Frontal cortex (tissue), 4 donors: ENCODE data around the gene DCAF17. TPM values are rescaled to one million over a fixed set of nuclear protein-coding genes. Genes with fewer than 3 reads are reported as not detected.
A peak's percentile ranks its signal among the peaks of the same experiment; 100 is the strongest.

ENCODE experiments used
- DNase-seq, 2 donors: peaks; one replicate each; pipeline ENCODE4 v3.0.0; 2012; ENCODE audit warnings: low spot score in 2 of 2
- FAIRE-seq: peaks from 2 replicates; lab custom pipeline; 2012; peaks lifted over from hg19 to GRCh38; lab: Jason Lieb, UNC
- total RNA-seq: library from RNA; depleted of rRNA; stranded (reverse); fragments of >200 nt; gene quantifications from one replicate; pipeline ENCODE4 v1.2.3, GENCODE V29; 2014
- donor health status: control.
- donor health status: control.
- donor health status: control.

Gene DCAF17, protein sequence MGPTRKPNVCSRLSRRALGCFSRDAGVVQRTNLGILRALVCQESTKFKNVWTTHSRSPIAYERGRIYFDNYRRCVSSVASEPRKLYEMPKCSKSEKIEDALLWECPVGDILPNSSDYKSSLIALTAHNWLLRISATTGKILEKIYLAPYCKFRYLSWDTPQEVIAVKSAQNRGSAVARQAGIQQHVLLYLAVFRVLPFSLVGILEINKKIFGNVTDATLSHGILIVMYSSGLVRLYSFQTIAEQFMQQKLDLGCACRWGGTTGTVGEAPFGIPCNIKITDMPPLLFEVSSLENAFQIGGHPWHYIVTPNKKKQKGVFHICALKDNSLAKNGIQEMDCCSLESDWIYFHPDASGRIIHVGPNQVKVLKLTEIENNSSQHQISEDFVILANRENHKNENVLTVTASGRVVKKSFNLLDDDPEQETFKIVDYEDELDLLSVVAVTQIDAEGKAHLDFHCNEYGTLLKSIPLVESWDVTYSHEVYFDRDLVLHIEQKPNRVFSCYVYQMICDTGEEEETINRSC
- total RNA-seq, result 70.5 TPM

DNA sequence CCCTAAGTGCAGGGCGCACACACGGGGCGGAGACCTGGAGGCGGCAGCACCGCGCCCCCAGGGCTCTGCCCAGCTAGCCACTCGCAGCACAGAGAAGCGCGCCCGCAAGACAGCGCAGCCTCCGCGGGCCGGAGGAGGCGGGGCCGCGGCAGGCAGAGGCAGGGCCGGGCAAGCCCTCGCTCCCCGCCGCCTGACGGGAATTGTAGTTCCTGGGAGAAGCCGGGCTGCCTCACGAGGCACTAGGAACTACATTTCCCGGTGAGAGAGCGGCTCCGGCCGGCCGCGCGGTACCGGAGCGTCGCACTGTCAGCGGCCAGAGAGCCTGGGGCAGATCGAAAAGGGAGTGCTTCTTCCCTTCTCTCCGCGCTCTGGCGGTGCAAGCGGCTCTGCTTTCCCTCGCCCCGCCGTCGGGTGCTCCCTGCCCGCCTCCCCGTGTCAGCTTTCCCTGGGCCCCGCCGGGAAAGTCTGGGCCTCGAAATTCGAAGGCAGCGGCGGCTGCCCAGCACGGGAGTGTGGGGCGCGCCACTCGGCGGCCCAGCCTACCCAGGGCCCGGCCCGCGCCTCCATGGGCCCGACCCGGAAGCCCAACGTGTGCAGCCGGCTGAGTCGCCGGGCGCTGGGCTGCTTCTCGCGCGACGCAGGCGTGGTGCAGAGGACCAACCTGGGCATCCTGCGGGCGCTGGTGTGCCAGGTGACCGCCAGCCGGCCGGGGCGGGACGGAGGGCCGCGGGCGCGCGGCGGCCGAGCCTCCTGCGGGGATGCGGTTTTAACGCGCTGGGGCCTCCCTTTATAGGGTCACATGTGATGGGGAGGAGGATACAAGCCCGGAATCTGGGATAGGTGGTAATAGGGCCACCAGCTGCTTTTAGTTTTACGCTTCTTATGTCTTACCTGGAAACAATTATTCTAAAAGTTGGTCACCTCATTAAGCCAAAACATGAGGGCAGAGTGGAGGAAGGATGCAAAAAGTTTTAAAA, at the start of gene DCAF17:
DCAF17 (plus strand) TSS at position 214 of the 977 bp plus-strand sequence; CDS start at position 566, 352 bp downstream.
- no peak for FAIRE-seq

DNA sequence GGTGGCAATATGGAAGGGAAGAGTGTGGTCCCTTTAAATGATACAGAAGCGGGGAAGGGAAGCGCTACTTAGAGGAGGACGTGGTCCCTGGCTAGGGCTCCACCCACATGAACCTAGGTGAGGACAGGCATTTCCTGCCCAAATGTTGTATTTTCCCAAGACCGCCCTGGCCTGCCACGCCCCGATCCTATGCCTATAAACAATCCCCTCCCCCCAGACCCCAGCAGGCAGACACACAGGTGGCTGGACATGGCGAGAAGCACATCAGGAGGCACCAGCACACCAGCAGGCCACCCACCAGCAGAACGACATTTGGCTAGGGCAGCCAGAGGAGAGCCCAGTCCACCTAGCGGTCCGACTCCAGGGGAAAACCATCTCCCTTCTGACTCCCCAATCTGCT, 47.4 kb upstream of the DCAF17 start:
- FAIRE-seq (no peak), DNase-seq (no peak)

More for the DNA sequence above, at the start of gene DCAF17:
- DNase-seq, result peak; percentile 92 to 95

DNA sequence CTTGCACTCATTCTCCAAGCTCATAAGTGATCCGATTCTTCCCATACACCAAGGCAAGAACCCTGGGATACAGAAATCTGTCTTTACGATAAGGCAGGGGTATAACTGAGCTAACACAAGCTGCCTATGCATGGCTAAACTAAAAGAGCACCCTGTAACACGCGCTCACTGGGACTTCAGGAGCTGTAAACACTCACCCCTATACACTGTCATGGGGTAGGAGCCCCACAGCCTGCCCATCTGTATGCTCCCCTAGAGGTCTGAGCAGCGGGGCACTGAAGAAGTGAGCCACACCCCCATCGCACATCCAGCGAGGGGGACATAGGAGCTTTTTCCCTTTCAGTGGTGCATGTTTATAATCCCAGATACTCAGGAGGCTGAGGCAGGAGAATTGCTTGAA, 47.0 kb upstream of the DCAF17 start:
- FAIRE-seq (no peak), DNase-seq (no peak)

DNA sequence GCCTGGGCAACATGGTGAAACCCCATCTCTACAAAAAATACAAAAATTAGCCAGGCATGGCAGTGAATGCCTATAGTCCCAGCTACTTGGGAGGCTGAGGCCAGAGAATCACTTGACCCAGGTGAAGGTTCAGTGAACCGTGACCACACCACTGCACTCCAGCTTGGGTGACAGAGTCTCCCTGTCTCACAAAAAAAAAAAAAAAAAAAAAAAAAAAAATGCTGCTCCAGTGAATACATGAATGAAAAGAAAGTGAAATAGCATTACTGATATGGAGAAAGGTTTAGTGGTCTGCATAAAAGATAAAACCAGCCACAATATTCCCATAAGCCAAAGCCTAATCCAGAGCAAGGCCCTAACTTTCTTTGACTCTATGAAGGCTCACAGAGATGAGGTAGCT, 44.7 kb upstream of the DCAF17 start:
- FAIRE-seq, result no peak
- DNase-seq, result no peak

GRCh38 chr2:171389780-171390179, 44.2 kb upstream of the DCAF17 start:
- DNase-seq (no peak), FAIRE-seq (no peak)

DNA sequence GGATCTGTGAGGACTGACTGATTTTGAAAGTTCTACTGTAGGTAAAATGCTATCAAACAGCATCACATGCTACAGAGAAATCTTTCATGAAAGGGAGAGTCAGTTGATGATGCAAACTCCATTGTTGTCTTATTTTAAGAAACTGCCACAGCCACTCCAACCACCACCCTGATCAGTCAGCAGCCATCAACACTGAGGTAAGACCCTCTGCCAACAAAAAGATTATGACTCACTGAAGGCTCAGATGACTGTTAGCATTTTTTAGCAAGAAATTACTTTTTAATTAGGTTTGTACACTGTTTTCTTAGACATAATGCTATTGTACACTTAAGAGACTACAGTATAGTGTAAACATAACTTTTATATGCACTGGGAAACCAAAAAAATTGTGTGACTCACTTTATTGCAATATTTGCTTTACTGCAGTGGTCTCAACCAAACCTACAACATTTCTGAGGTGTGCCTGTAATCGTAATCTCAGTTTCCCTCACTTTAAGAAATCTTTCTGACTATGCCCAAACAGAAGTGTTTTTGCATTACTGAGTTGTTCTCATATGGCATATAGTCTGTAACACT, 43.0 kb upstream of the DCAF17 start:
- FAIRE-seq, result no peak
- no peak for DNase-seq

DNA sequence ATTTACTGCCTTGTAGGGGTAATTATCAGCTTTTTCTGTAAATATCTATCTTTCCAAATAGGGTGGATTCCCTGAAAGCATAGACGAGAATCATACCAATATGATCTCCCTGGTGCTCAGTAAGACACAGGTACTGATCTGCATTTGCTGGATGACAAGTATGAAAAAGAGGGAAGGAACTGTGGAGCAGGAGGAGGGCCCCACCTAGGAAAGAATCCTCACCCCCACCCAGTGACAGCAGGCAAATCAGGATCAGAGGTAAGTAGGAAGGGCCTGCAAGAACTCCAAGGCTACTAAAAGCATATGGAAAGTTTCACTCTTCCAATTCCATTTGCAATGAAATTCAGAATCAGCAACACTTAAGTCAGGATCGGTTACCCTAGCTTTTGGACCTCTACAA, 42.5 kb upstream of the DCAF17 start:
- FAIRE-seq (no peak), DNase-seq (no peak)

- FAIRE-seq (no peak), DNase-seq (no peak)
Observed at GRCh38 chr2:171393487-171393886, 40.5 kb upstream of the DCAF17 start.

DNA sequence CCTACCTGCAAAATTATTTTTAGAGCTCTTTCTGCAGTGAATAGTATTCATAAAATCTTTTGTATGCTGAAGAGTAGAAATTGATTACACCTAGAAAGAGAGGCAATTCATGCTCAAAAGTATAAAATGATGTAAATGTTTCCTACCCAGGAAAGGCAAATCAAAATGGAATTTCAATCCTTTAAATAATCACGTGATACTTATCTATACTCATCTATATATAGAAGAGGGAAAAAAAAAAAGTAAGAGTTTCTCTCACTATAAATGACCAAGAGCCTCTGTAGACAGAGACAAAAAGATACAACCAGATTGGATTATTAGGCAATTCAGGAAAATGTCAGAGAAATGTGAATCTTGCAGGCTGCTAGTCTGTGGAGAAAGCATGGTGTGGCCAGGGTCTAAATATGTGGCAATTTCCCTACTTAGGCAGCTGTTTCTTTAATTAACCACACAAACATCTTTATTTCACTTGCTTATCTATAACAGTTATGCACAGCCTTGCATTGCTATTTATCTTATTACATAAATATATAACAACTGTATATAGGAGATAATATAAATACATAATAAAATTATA, 39.8 kb upstream of the DCAF17 start:
- FAIRE-seq (no peak), DNase-seq (no peak)

DNA sequence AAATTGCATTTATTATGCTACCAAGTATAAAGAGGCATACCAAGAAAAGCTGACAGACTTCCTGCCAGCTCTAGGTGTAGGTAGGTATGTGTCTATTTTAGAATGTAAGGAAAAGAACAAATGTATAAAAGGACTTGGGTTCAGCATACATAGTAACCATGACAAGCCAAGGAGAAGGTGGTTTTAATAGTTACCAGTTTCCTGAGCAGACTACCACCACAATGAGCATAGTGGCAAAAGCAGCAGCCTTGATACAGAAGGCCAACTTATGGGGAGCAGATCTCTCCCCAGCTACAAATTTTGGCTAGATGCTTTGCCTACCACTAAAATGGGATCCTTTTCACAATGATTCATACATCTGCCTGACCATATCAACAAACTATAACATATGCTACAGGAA, 34.7 kb upstream of the DCAF17 start:
- DNase-seq (no peak), FAIRE-seq (no peak)

GRCh38 chr2:171400395-171400794, 33.6 kb upstream of the DCAF17 start:
- FAIRE-seq (no peak), DNase-seq (no peak)

DNA sequence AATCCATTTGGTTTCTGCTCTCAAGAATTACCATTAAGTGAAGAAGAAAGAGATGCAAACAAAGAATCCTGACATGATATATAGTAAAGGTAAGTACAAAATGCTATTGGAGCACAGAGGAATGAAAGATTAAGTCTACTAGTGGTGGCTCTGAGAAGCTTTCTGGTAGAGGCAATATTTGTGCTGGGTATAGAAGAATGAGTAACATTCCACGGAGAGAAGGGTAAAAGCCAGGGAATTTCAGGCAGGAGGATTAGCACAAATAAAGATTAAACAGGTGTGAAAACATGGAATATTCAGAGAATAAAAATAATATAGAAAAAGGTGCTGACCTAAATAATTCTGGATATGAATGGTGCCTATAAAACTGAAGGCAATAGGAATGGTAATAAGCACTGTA, 32.1 kb upstream of the DCAF17 start:
- FAIRE-seq (no peak), DNase-seq (no peak)

DNA sequence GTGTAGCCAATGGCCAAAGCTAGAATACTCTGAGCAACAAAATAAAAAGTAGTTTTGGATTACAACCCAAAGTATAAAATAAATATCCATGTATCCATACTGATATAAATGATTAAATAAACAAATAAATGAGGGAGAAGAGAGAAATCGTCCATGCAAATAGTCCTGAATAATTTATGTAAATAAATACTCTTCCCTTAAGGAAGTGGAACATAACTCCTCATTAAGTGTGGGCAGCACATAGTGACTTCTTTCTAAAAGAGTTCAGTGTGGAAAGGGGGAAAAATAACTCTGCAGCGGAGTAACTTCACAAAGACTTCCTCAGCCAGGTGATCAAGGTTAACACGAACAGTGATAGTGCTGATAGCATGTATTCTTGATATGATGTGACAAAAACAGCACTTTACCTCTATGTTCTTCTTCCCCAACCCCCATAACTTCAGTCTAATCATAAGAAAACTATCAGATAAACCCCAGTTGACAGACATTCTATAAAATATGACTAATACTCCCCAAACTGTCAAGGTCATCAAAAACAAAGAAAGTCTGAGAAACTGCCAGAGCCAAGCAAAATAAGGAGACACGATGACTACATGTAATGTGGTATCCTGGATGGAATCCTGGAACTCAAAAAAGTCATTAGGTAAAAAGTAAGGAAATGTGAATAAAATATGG, 31.0 kb upstream of the DCAF17 start:
- FAIRE-seq, result no peak

GRCh38 chr2:171404261-171404660, 29.8 kb upstream of the DCAF17 start:
- FAIRE-seq, result no peak
- DNase-seq, result no peak

More for the DNA sequence above, 31.0 kb upstream of the DCAF17 start:
- no peak for DNase-seq

- FAIRE-seq, result no peak
Observed at GRCh38 chr2:171404719-171405118, 29.3 kb upstream of the DCAF17 start.

DNA sequence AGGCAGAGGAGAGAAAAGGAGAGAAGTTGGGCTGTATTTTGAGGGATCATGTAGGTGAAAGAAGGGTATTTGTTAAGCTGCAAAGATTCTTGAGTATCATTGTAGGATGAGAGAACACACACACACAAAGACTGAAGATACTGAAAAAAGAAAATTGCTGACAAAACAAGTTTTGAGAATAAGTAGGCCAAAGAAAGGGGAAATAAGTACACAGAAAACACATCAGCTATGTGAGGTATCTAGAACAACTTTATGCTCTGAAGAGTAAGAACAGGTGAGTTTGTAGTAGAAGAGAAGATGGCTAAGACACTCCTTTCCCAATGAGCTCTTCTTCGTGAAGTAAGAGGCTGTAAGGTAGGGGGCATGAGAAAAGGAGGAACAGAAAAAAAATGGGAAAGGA, 28.5 kb upstream of the DCAF17 start:
- FAIRE-seq (no peak), DNase-seq (no peak)

More at GRCh38 chr2:171404719-171405118, 29.3 kb upstream of the DCAF17 start:
- DNase-seq, result no peak

- FAIRE-seq, result no peak
Observed at GRCh38 chr2:171406044-171406443, 28.0 kb upstream of the DCAF17 start.

DNA sequence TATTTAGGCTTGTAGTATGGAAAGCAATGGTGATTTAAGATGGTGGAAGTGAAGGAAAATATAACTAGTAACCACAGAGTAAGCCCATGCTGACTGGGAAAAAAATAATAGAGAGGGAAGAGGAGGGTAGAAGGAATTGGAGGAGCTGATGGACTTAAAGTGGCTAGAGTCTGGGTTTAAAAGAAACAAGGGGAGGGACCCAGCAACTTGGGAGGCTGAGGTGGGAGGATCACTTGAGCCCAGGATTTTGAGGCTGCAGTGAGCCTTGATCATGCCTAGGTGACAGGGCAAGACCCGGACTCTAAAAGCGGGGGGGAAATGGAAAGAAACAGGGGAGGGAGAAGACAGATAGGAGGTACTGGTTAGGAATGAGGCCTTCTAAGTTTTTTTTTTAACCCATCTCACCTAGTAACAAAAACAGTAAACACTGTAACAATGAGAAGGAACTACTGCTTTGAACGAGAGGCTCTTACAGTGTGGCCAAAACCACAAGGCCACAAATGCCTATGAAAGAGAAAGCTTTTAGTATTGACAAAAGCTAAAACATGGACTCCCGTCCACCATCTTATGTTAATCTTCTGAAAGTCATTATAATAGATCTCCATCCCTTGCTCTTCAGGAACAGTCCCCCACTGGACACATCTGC, 26.9 kb upstream of the DCAF17 start:
- DNase-seq, result no peak
- FAIRE-seq, result no peak

More at GRCh38 chr2:171406044-171406443, 28.0 kb upstream of the DCAF17 start:
- DNase-seq, result no peak

GRCh38 chr2:171407676-171408044, 26.4 kb upstream of the DCAF17 start:
- FAIRE-seq (no peak), DNase-seq (no peak)
